Measurements from ENCODE around the gene CEP164.

CEP164 gene

DNA sequence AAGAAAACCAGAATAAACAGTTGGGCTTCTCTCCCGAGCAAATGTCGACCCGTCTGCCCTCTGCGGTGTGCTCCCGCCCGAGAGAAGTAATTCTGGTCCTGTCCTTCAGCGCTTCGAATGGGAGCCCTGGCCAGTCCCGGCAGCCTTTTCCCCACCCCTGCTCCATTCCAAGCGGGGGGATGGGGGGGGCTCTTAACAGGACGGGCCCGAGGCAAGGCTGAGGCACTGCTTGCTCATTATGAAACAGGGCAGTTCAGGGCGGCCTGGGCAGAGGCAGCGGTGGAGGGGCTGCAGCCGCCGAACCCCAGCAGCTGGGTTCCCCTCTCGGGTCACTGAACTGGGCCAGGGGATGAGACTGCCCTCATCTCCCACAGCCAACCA is 27.4 kb upstream of the CEP164 start:
- DNase-seq = peak; percentile 45
- Histone ChIP-seq H3K79me1 (replicated peaks; ENCODE audit: low read length, poor library complexity, severe bottlenecking) (peaks cover 12% of the 10 kb centered on the region), H2BK12ac (ENCODE audit: low read length in 2 of 2) (no peak overlapping the region), H3K9me3 (ENCODE audit: control insufficient read depth, low read length) (no peaks in the 10 kb centered on the region), H3K4me2 (ENCODE audit: low read length, poor library complexity, severe bottlenecking) (no peak overlapping the region), H3K4ac (ENCODE audit: low read depth in 1 of 2, low read length in 2 of 2) (no peak overlapping the region), H2BK5ac (ENCODE audit: low read depth, low read length, poor library complexity, severe bottlenecking) (no peak overlapping the region), H3K27me3 (ENCODE audit: control insufficient read depth in 1 of 2, insufficient read depth in 1 of 2, low read length in 2 of 2) (no peaks in the 10 kb centered on the region), H2BK15ac (ENCODE audit: low read depth, poor library complexity, severe bottlenecking) (no peak overlapping the region), H2BK120ac (ENCODE audit: low read depth, low read length) (no peak overlapping the region), H3K4me3 (ENCODE audit: insufficient read depth in 1 of 2, low read depth in 1 of 2, low read length in 2 of 2) (no peak overlapping the region), H2AFZ (ENCODE audit: low read depth, low read length) (no peak overlapping the region), H3K18ac (ENCODE audit: low read depth in 1 of 2, low read length in 2 of 2) (peak overlapping the region in 1 of 2 experiments; percentile 54), H2AK5ac (ENCODE audit: low read length, severe bottlenecking) (no peak overlapping the region), H3K9ac (ENCODE audit: low read length) (peak overlapping the region; percentile 7), H3K36me3 (ENCODE audit: control insufficient read depth in 1 of 2, insufficient read depth in 2 of 2, low read depth in 1 of 2, low read length in 2 of 2) (peaks cover 12 to 24% of the 10 kb centered on the region in 2 experiments), H3K27ac (ENCODE audit: low read length, poor library complexity, severe bottlenecking) (peak overlapping the region; percentile 79), H4K91ac (ENCODE audit: low read length) (peak overlapping the region; percentile 19), H3K14ac (ENCODE audit: low read length in 2 of 2) (peak overlapping the region in 1 of 2 experiments; percentile 11), H3K4me1 (ENCODE audit: control insufficient read depth, insufficient read depth, low read depth, low read length) (peaks cover 21% of the 10 kb centered on the region), H3K23ac (ENCODE audit: low read length in 2 of 2) (no peak overlapping the region), H4K8ac (ENCODE audit: low read length) (peak overlapping the region; percentile 1)
- 42% methylated on average over 17 of the region's 17 CpGs for WGBS

DNA sequence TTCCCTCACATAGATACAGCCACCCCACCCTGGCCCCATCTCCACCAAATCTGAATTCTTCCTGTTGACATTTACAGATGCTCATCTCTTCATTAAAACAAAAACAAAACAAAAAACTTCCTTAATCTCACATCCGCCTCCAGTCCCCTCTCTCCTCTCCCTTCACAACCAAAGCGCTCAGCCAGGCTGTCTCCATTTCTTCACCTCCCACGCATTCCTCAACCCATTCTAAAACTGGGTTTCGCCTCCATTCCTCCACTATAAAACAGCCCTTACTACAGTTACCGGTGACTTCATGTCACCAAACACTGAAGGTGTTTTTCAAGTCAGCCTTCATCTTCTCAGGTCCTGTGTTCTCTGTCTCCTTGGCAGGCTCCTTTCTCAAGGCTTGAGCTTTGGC is 26.9 kb upstream of the CEP164 start:
- Histone ChIP-seq H3K27me3 (ENCODE audit: control insufficient read depth in 1 of 2, insufficient read depth in 1 of 2, low read length in 2 of 2) (no peaks in the 10 kb centered on the region), H3K4me1 (ENCODE audit: control insufficient read depth, insufficient read depth, low read depth, low read length) (peaks cover 21% of the 10 kb centered on the region), H2AFZ (ENCODE audit: low read depth, low read length) (no peak overlapping the region), H3K9ac (ENCODE audit: low read length) (peak overlapping the region; percentile 7), H3K4me3 (ENCODE audit: insufficient read depth in 1 of 2, low read depth in 1 of 2, low read length in 2 of 2) (no peak overlapping the region), H4K91ac (ENCODE audit: low read length) (no peak overlapping the region), H3K18ac (ENCODE audit: low read depth in 1 of 2, low read length in 2 of 2) (peak overlapping the region in 1 of 2 experiments; percentile 54), H3K27ac (ENCODE audit: low read length, poor library complexity, severe bottlenecking) (no peak overlapping the region), H3K9me3 (ENCODE audit: control insufficient read depth, low read length) (no peaks in the 10 kb centered on the region), H2BK15ac (ENCODE audit: low read depth, poor library complexity, severe bottlenecking) (no peak overlapping the region), H4K8ac (ENCODE audit: low read length) (no peak overlapping the region), H3K4me2 (ENCODE audit: low read length, poor library complexity, severe bottlenecking) (no peak overlapping the region), H3K4ac (ENCODE audit: low read depth in 1 of 2, low read length in 2 of 2) (no peak overlapping the region), H2BK12ac (ENCODE audit: low read length in 2 of 2) (no peak overlapping the region), H3K79me1 (replicated peaks; ENCODE audit: low read length, poor library complexity, severe bottlenecking) (peaks cover 12% of the 10 kb centered on the region), H3K23ac (ENCODE audit: low read length in 2 of 2) (no peak overlapping the region), H3K36me3 (ENCODE audit: control insufficient read depth in 1 of 2, insufficient read depth in 2 of 2, low read depth in 1 of 2, low read length in 2 of 2) (peaks cover 8 to 19% of the 10 kb centered on the region in 2 experiments), H3K14ac (ENCODE audit: low read length in 2 of 2) (no peak overlapping the region), H2AK5ac (ENCODE audit: low read length, severe bottlenecking) (no peak overlapping the region), H2BK120ac (ENCODE audit: low read depth, low read length) (no peak overlapping the region), H2BK5ac (ENCODE audit: low read depth, low read length, poor library complexity, severe bottlenecking) (no peak overlapping the region)
- 93% methylated on average over 5 of the region's 5 CpGs for WGBS
- DNase-seq = no peak

DNA sequence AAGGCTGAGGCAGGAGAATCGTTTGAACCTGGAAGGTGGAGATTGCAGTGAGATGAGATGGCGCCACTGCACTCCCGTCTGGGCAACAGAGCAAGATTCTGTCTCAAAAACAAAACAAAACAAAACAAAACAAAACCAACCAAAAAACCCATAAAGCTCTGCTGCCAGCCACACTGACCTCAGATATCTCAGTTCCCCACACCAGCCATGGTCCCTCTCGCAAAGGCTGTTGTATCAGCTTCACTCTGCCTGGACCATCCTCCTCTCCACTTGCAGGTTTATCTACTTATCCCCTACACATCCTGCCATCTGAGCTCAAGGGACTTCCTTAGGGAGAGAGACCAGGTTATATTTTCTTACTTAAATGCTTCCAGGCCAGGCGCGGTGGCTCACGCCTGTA is 25.4 kb upstream of the CEP164 start:
- Histone ChIP-seq H3K27me3 (ENCODE audit: control insufficient read depth in 1 of 2, insufficient read depth in 1 of 2, low read length in 2 of 2) (no peaks in the 10 kb centered on the region), H3K4ac (ENCODE audit: low read depth in 1 of 2, low read length in 2 of 2) (no peak overlapping the region), H3K4me1 (ENCODE audit: control insufficient read depth, insufficient read depth, low read depth, low read length) (peaks cover 21% of the 10 kb centered on the region), H2BK12ac (ENCODE audit: low read length in 2 of 2) (no peak overlapping the region), H3K14ac (ENCODE audit: low read length in 2 of 2) (no peak overlapping the region), H3K4me3 (ENCODE audit: insufficient read depth in 1 of 2, low read depth in 1 of 2, low read length in 2 of 2) (no peak overlapping the region), H3K79me1 (replicated peaks; ENCODE audit: low read length, poor library complexity, severe bottlenecking) (peaks cover 9% of the 10 kb centered on the region), H2BK120ac (ENCODE audit: low read depth, low read length) (no peak overlapping the region), H3K9me3 (ENCODE audit: control insufficient read depth, low read length) (no peaks in the 10 kb centered on the region), H4K91ac (ENCODE audit: low read length) (no peak overlapping the region), H3K9ac (ENCODE audit: low read length) (no peak overlapping the region), H4K8ac (ENCODE audit: low read length) (no peak overlapping the region), H3K18ac (ENCODE audit: low read depth in 1 of 2, low read length in 2 of 2) (no peak overlapping the region), H2AFZ (ENCODE audit: low read depth, low read length) (no peak overlapping the region), H3K36me3 (ENCODE audit: control insufficient read depth in 1 of 2, insufficient read depth in 2 of 2, low read depth in 1 of 2, low read length in 2 of 2) (peaks cover 9 to 19% of the 10 kb centered on the region in 2 experiments), H3K27ac (ENCODE audit: low read length, poor library complexity, severe bottlenecking) (no peak overlapping the region), H2BK5ac (ENCODE audit: low read depth, low read length, poor library complexity, severe bottlenecking) (no peak overlapping the region), H3K4me2 (ENCODE audit: low read length, poor library complexity, severe bottlenecking) (no peak overlapping the region), H2BK15ac (ENCODE audit: low read depth, poor library complexity, severe bottlenecking) (no peak overlapping the region), H3K23ac (ENCODE audit: low read length in 2 of 2) (no peak overlapping the region), H2AK5ac (ENCODE audit: low read length, severe bottlenecking) (no peak overlapping the region)
- WGBS = 94% methylated on average over 7 of the region's 7 CpGs
- DNase-seq = no peak

DNA sequence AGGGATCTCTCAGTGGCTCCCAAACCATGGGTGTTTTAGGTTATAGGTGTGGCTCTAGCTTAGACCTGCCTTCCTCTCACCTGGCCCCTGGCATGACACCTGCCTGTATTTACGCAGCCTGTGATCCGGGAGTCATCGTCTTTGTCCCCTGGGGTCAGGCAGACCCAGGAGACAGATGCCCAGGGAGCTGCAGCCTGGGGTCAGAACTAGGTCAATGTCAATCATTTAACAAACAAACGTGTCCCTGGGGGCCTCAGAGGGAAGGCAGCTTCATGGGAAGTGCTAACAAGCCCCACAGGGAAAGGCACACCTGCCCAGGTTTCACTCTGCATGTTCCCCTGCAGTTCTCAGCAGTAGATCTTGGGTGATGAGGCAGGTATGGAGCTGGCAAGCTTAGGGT is 24.6 kb upstream of the CEP164 start:
- no peak overlapping the region for H3K18ac ChIP-seq (ENCODE audit: low read depth in 1 of 2, low read length in 2 of 2)
- H3K27me3 ChIP-seq (ENCODE audit: control insufficient read depth in 1 of 2, insufficient read depth in 1 of 2, low read length in 2 of 2) = no peaks in the 10 kb centered on the region
- H3K23ac ChIP-seq (ENCODE audit: low read length in 2 of 2) = peak overlapping the region in 1 of 2 experiments; percentile 1
- H3K27ac ChIP-seq (ENCODE audit: low read length, poor library complexity, severe bottlenecking) = no peak overlapping the region
- DNase-seq = no peak
- H2AK5ac ChIP-seq (ENCODE audit: low read length, severe bottlenecking) = no peak overlapping the region
- H3K4me1 ChIP-seq (ENCODE audit: control insufficient read depth, insufficient read depth, low read depth, low read length) = peaks cover 21% of the 10 kb centered on the region
- H2BK5ac ChIP-seq (ENCODE audit: low read depth, low read length, poor library complexity, severe bottlenecking) = no peak overlapping the region
- peaks cover 10% of the 10 kb centered on the region for H3K79me1 ChIP-seq (replicated peaks; ENCODE audit: low read length, poor library complexity, severe bottlenecking)
- no peak overlapping the region for H2AFZ ChIP-seq (ENCODE audit: low read depth, low read length)
- no peak overlapping the region for H3K4me2 ChIP-seq (ENCODE audit: low read length, poor library complexity, severe bottlenecking)
- no peak overlapping the region for H2BK15ac ChIP-seq (ENCODE audit: low read depth, poor library complexity, severe bottlenecking)
- no peaks in the 10 kb centered on the region for H3K9me3 ChIP-seq (ENCODE audit: control insufficient read depth, low read length)
- WGBS = 84% methylated on average over 4 of the region's 4 CpGs
- H3K4ac ChIP-seq (ENCODE audit: low read depth in 1 of 2, low read length in 2 of 2) = no peak overlapping the region
- no peak overlapping the region for H3K9ac ChIP-seq (ENCODE audit: low read length)
- peaks cover 9 to 19% of the 10 kb centered on the region in 2 experiments for H3K36me3 ChIP-seq (ENCODE audit: control insufficient read depth in 1 of 2, insufficient read depth in 2 of 2, low read depth in 1 of 2, low read length in 2 of 2)
- H2BK120ac ChIP-seq (ENCODE audit: low read depth, low read length) = no peak overlapping the region
- H3K4me3 ChIP-seq (ENCODE audit: insufficient read depth in 1 of 2, low read depth in 1 of 2, low read length in 2 of 2) = no peak overlapping the region
- H3K14ac ChIP-seq (ENCODE audit: low read length in 2 of 2) = no peak overlapping the region
- no peak overlapping the region for H4K8ac ChIP-seq (ENCODE audit: low read length)
- no peak overlapping the region for H4K91ac ChIP-seq (ENCODE audit: low read length)
- no peak overlapping the region for H2BK12ac ChIP-seq (ENCODE audit: low read length in 2 of 2)

Data from mesenchymal stem cell (in vitro differentiated cells and primary cell).